ENCODE results near the gene SSR2. TPM values are rescaled to one million over a fixed set of nuclear protein-coding genes. Genes with fewer than 3 reads are reported as not detected.

SSR2 gene
- total RNA-seq, 6 donors from 2014 or later, result 66.0 to 395 (median 228) TPM

GRCh38 chr1:156021954-156022353, 1.2 kb upstream of the SSR2 start:
- peaks cover 12 to 31% (median 19%) of the 10 kb centered on the region in 4 donors for H3K4me1 ChIP-seq
- no peak overlapping the region for H3K4me3 ChIP-seq
- WGBS, 2 donors, result 64 to 74% methylated on average over 2 of the region's 2 CpGs
- DNase-seq, result no peak
- H3K27me3 ChIP-seq, result no peaks in the 10 kb centered on the region
- no peak for ATAC-seq (ENCODE audit: low FRiP score in 2 of 2)
- peaks cover 3 to 29% (median 13%) of the 10 kb centered on the region in 4 donors for H3K36me3 ChIP-seq
- H3K27ac ChIP-seq, result no peak overlapping the region
- no peaks in the 10 kb centered on the region for H3K9me3 ChIP-seq
- TF ChIP-seq EP300 (IDR thresholded peaks at IDR 0.05) (no peak), POLR2A (IDR thresholded peaks at IDR 0.05) (no peak), POLR2AphosphoS5 (IDR thresholded peaks at IDR 0.05) (no peak)
- TF ChIP-seq, protein P1, sequence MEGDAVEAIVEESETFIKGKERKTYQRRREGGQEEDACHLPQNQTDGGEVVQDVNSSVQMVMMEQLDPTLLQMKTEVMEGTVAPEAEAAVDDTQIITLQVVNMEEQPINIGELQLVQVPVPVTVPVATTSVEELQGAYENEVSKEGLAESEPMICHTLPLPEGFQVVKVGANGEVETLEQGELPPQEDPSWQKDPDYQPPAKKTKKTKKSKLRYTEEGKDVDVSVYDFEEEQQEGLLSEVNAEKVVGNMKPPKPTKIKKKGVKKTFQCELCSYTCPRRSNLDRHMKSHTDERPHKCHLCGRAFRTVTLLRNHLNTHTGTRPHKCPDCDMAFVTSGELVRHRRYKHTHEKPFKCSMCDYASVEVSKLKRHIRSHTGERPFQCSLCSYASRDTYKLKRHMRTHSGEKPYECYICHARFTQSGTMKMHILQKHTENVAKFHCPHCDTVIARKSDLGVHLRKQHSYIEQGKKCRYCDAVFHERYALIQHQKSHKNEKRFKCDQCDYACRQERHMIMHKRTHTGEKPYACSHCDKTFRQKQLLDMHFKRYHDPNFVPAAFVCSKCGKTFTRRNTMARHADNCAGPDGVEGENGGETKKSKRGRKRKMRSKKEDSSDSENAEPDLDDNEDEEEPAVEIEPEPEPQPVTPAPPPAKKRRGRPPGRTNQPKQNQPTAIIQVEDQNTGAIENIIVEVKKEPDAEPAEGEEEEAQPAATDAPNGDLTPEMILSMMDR (IDR thresholded peaks at IDR 0.05), result no peak

DNA sequence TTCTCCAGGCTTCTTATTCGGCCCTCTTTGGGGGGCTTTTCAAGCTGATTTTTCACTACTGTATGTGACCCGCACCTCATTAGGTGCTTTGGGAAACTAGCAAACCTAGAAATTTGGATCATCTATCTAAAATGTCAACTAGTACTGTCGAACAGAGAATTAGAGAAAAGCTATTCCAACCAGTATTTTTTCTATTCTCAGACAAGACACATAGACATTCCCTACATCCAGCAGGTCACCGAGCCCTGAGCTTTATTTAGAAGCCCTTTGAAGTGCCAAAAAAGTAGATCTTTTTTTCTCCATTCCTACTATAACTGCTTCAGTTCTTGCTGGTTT, 310 bp upstream of the SSR2 start:
- TF ChIP-seq, protein P1 (IDR thresholded peaks at IDR 0.05), result no peak
- TF ChIP-seq EP300 (IDR thresholded peaks at IDR 0.05) (no peak), POLR2A (IDR thresholded peaks at IDR 0.05) (no peak), POLR2AphosphoS5 (IDR thresholded peaks at IDR 0.05) (no peak)
- peaks cover 3 to 38% (median 18%) of the 10 kb centered on the region in 4 donors for H3K36me3 ChIP-seq
- H3K9me3 ChIP-seq, result no peaks in the 10 kb centered on the region
- no peaks in the 10 kb centered on the region for H3K27me3 ChIP-seq
- DNase-seq (no peak), ATAC-seq (ENCODE audit: low FRiP score in 2 of 2) (no peak)
- peak overlapping the region in 3 of 4 donors; percentile 67 to 97 (median 72) for H3K4me3 ChIP-seq
- H3K27ac ChIP-seq, result peak overlapping the region in 3 of 4 donors; percentile 89 to 91 (median 90)
- 3% methylated on average over 4 of the region's 4 CpGs for WGBS, 2 donors
- peaks cover 12 to 29% (median 19%) of the 10 kb centered on the region in 4 donors for H3K4me1 ChIP-seq

GRCh38 chr1:156019946-156020292, 832 bp downstream of the SSR2 start:
- peaks cover 3 to 46% (median 23%) of the 10 kb centered on the region in 4 donors for H3K36me3 ChIP-seq
- H3K27ac ChIP-seq, result peak overlapping the region; percentile 89 to 91 (median 90)
- peaks cover 12 to 25% (median 19%) of the 10 kb centered on the region in 4 donors for H3K4me1 ChIP-seq
- H3K4me3 ChIP-seq, result peak overlapping the region; percentile 46 to 97 (median 70)
- ATAC-seq (ENCODE audit: low FRiP score in 2 of 2) (no peak), DNase-seq (no peak)
- TF ChIP-seq POLR2AphosphoS5 (IDR thresholded peaks at IDR 0.05), result no peak
- TF ChIP-seq, protein P1 (IDR thresholded peaks at IDR 0.05), result no peak
- TF ChIP-seq POLR2A (IDR thresholded peaks at IDR 0.05), result no peak
- TF ChIP-seq EP300 (IDR thresholded peaks at IDR 0.05), result no peak
- WGBS, 2 donors, result 26 to 48% methylated on average over 8 of the region's 8 CpGs
- no peaks in the 10 kb centered on the region for H3K9me3 ChIP-seq
- no peaks in the 10 kb centered on the region for H3K27me3 ChIP-seq

GRCh38 chr1:156014829-156015228, 5.9 kb downstream of the SSR2 start:
- H3K36me3 ChIP-seq, result peaks cover 20 to 96% (median 66%) of the 10 kb centered on the region in 4 donors

More at GRCh38 chr1:156014829-156015228, 5.9 kb downstream of the SSR2 start:
- Histone ChIP-seq H3K27me3 (no peaks in the 10 kb centered on the region), H3K4me3 (no peak overlapping the region), H3K4me1 (peaks cover 10 to 25% (median 16%) of the 10 kb centered on the region in 4 donors), H3K9me3 (no peaks in the 10 kb centered on the region), H3K27ac (no peak overlapping the region)
- TF ChIP-seq POLR2A (IDR thresholded peaks at IDR 0.05) (no peak), POLR2AphosphoS5 (IDR thresholded peaks at IDR 0.05) (no peak), EP300 (IDR thresholded peaks at IDR 0.05) (no peak)
- TF ChIP-seq, protein P1 (IDR thresholded peaks at IDR 0.05), result no peak
- DNase-seq, result no peak
- 81 to 90% methylated on average over 7 of the region's 7 CpGs for WGBS, 2 donors
- no peak for ATAC-seq (ENCODE audit: low FRiP score in 2 of 2)

Measured in upper lobe of left lung (tissue), 6 donors.